ENCODE results near the gene NTNG1.

- no peak for TF ChIP-seq POLR2A (IDR thresholded peaks at IDR 0.05; ENCODE audit: low read length)
- TF ChIP-seq GATA1 (IDR thresholded peaks at IDR 0.05; ENCODE audit: low read depth, low read length), result no peak
Observed at GRCh38 chr1:107096690-107097089, 44.1 kb upstream of the NTNG1 start.

Measured in erythroblast (primary cell).